ENCODE data around the gene SORBS2. TPM values are rescaled to one million over a fixed set of nuclear protein-coding genes. Genes with fewer than 3 reads are reported as not detected.

The SORBS2 gene
- total RNA-seq, 4 donors from 2014 or later: 17.4 to 40.8 (median 21.9) TPM

DNA sequence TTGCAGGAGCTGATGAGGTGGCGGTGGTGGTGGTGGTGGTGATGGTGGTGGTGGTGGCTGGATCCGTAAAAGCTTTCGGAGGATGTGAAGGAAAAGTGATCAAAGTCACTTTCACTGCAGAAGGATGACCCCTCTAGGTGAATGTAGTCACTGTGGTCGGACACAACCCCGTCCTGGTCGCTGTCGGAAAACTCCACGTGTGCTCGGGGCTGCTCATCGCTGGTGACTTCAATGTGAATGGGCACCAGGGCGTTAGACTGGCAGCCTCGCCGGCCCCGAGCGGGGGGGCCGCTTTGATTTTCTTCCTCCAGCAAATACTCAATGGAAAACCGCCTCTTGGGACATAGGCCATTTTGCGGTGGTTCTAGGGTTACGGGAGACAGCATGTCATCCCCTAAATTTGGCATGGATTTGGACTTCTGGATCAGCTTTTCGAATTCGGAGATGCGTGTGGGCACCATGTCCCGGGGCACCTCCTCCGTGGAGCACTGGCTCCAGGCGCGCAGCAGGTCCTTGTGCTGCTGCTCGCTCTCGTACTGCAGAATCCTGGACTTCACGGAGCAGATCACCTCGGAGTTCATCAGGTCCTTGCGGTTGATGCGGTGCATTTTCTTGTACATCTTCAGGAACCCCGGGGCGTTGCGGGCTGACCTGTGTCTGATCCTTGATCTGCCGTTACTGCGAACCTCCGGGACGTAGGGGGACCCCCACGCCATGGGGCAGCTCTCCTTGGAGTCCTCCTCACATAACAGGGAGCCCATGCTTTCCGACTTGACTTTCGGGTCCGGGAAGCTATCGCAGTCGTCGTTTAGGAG is 188.3 kb downstream of the SORBS2 start:
- H3K36me3 ChIP-seq: peaks cover 4% of the 10 kb centered on the region
- H3K4me1 ChIP-seq: no peaks in the 10 kb centered on the region
- DNase-seq (ENCODE audit: low spot score in 2 of 2): no peak
- TF ChIP-seq, protein P1, sequence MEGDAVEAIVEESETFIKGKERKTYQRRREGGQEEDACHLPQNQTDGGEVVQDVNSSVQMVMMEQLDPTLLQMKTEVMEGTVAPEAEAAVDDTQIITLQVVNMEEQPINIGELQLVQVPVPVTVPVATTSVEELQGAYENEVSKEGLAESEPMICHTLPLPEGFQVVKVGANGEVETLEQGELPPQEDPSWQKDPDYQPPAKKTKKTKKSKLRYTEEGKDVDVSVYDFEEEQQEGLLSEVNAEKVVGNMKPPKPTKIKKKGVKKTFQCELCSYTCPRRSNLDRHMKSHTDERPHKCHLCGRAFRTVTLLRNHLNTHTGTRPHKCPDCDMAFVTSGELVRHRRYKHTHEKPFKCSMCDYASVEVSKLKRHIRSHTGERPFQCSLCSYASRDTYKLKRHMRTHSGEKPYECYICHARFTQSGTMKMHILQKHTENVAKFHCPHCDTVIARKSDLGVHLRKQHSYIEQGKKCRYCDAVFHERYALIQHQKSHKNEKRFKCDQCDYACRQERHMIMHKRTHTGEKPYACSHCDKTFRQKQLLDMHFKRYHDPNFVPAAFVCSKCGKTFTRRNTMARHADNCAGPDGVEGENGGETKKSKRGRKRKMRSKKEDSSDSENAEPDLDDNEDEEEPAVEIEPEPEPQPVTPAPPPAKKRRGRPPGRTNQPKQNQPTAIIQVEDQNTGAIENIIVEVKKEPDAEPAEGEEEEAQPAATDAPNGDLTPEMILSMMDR (IDR thresholded peaks at IDR 0.05): no peak
- TF ChIP-seq EP300 (IDR thresholded peaks at IDR 0.05): no peak
- no peak for TF ChIP-seq POLR2AphosphoS5 (IDR thresholded peaks at IDR 0.05)
- TF ChIP-seq POLR2A (IDR thresholded peaks at IDR 0.05): no peak
- no peaks in the 10 kb centered on the region for H3K27me3 ChIP-seq
- H3K27ac ChIP-seq: no peak overlapping the region
- no peaks in the 10 kb centered on the region for H3K9me3 ChIP-seq
- H3K4me3 ChIP-seq: no peak overlapping the region
- 93% methylated on average over 24 of the region's 46 CpGs for WGBS

DNA sequence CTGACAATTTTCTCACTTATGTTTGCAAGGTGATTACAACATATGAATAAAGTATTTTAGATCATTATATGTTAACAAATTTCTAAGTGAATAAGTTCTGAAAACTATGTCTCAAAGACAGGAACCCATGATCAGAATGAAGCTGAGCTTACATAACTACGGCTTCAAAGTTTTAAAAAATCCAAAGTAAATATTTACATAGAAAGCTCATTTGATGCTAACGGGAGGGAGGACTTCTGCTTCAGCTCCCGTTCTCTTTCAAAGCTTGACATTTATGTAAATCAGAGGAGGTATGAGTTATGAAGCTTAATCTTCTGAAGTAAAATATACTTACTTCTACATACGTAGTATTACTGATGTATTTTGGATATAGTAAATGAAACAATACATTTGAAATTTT is 203.8 kb downstream of the SORBS2 start:
- Histone ChIP-seq H3K4me1 (no peaks in the 10 kb centered on the region), H3K36me3 (no peaks in the 10 kb centered on the region), H3K4me3 (no peak overlapping the region), H3K27me3 (peaks cover 5% of the 10 kb centered on the region), H3K9me3 (no peaks in the 10 kb centered on the region), H3K27ac (no peak overlapping the region)
- no peak for DNase-seq (ENCODE audit: low spot score in 2 of 2)
- WGBS: 53% methylated on average over 4 of the region's 4 CpGs
- TF ChIP-seq POLR2A (IDR thresholded peaks at IDR 0.05): no peak
- TF ChIP-seq EP300 (IDR thresholded peaks at IDR 0.05): no peak
- TF ChIP-seq, protein P1 (IDR thresholded peaks at IDR 0.05): no peak
- TF ChIP-seq POLR2AphosphoS5 (IDR thresholded peaks at IDR 0.05): no peak

DNA sequence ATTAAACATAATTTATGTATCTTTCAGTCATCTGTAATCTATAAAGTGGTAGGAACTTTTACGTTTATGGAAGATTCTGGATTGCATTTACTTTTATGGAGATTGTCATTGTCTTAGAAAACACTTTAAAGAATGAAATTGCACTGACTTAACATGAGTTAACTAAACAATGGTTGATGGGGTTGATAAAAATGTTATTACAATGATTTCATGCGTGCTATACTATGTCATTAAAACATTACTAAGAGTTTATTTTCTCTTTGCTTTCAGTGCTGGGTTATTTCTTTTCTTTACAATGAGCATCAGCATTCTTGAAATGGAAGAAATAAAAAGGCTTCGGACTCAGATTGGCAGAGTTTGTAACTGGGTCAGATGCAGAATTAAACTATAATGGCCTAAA is 209.6 kb downstream of the SORBS2 start:
- no peak for TF ChIP-seq POLR2AphosphoS5 (IDR thresholded peaks at IDR 0.05)
- no peak for TF ChIP-seq POLR2A (IDR thresholded peaks at IDR 0.05)
- no peak for TF ChIP-seq EP300 (IDR thresholded peaks at IDR 0.05)
- TF ChIP-seq, protein P1 (IDR thresholded peaks at IDR 0.05): no peak
- 90% methylated on average over 3 of the region's 3 CpGs for WGBS
- peaks cover 3% of the 10 kb centered on the region for H3K4me1 ChIP-seq
- no peaks in the 10 kb centered on the region for H3K36me3 ChIP-seq
- no peak overlapping the region for H3K4me3 ChIP-seq
- H3K27me3 ChIP-seq: peaks cover 5% of the 10 kb centered on the region
- H3K27ac ChIP-seq: no peak overlapping the region
- no peaks in the 10 kb centered on the region for H3K9me3 ChIP-seq
- no peak for DNase-seq (ENCODE audit: low spot score in 2 of 2)

DNA sequence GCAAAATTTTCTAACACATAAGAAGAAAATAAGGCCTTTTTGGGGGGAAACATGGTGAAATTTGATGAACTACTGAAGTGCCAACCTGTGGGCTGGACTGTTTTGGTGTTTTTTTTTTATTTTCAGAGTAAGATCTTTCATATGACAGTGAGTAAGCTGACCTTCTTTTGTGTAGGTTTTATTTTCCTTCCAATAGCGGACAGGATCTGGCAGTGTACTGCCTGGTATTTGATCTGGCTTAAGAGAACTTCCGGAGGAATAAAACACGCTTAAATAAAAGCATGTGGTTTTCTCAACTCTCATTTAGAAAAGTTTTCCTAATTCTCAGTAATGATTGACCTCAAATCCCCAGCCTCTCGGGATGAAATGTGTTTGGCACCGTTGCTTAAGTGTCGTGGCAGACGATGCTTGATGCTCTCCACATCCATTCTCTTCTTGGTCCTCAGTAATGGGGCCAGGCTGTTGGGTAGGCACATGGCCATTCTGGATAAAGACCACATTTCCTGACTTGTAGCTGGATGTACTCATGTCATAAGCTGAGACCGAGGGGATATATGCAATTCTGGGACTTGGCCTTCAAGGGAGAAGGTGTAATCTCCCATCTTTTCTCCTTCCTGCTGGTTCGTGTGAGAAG is 211.1 kb downstream of the SORBS2 start:
- WGBS: 76% methylated on average over 9 of the region's 9 CpGs
- Histone ChIP-seq H3K27me3 (no peaks in the 10 kb centered on the region), H3K4me3 (no peak overlapping the region), H3K4me1 (peaks cover 4% of the 10 kb centered on the region), H3K27ac (no peak overlapping the region), H3K36me3 (no peaks in the 10 kb centered on the region), H3K9me3 (no peaks in the 10 kb centered on the region)
- TF ChIP-seq, protein P1 (IDR thresholded peaks at IDR 0.05): no peak
- TF ChIP-seq EP300 (IDR thresholded peaks at IDR 0.05) (no peak), POLR2AphosphoS5 (IDR thresholded peaks at IDR 0.05) (no peak), POLR2A (IDR thresholded peaks at IDR 0.05) (no peak)
- no peak for DNase-seq (ENCODE audit: low spot score in 2 of 2)

DNA sequence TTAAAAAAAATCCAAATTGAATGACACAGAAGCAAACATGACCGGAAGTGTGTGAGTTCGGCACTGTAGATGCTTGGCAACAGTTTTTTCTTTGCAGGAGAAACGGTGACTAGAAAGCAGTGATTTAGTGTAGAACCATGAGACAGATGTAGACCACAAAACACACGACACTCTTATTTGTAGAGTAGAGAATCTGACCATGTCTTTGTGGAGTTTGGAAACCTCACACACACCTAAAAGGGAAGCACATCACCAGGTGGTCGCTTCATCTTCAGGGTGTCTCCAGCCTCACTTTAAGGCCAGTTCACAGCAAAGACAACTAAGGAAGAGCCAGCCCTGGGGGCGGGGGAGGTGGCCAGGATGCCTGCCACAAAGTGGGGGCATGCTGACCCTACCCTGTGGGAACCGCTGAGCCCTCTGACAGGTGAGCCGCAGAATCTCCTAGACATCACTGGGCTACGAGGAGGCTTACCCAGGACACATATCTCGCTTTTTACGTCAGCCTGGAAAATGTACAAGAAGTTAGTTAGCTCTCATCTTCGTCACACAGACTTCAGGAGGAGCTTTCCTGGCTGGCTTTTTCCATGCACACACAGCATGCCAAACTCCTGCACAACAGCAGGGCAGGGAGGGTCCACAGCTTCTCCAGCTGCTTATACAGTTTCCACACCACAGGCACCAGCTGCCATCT is 212.3 kb downstream of the SORBS2 start:
- Histone ChIP-seq H3K27me3 (no peaks in the 10 kb centered on the region), H3K27ac (no peak overlapping the region), H3K36me3 (no peaks in the 10 kb centered on the region), H3K4me3 (no peak overlapping the region), H3K9me3 (no peaks in the 10 kb centered on the region), H3K4me1 (peaks cover 4% of the 10 kb centered on the region)
- WGBS: 85% methylated on average over 12 of the region's 12 CpGs
- DNase-seq (ENCODE audit: low spot score in 2 of 2): no peak
- no peak for TF ChIP-seq EP300 (IDR thresholded peaks at IDR 0.05)
- TF ChIP-seq, protein P1 (IDR thresholded peaks at IDR 0.05): no peak
- TF ChIP-seq POLR2A (IDR thresholded peaks at IDR 0.05): no peak
- TF ChIP-seq POLR2AphosphoS5 (IDR thresholded peaks at IDR 0.05): no peak

Measured in suprapubic skin (tissue), 4 donors.